Neural crest cell (in vitro differentiated cells): ENCODE data around the gene TBRG4. TPM values are rescaled to one million over a fixed set of nuclear protein-coding genes. Genes with fewer than 3 reads are reported as not detected.

Source experiments
- DNase-seq: peaks from one replicate; pipeline ENCODE4 v3.0.0; 2021; ENCODE audit warnings: low read depth, mixed read lengths, low spot score
- H3K27ac Mint-ChIP-seq: one replicate; pipeline ENCODE4 v1.8.0; 2021; ENCODE audit warnings: mild to moderate bottlenecking, mixed read lengths; ENCODE audit not compliant: unreplicated experiment
- H3K27me3 Mint-ChIP-seq: 2 replicates; pipeline ENCODE4 v1.8.0; 2021; ENCODE audit warnings: low read depth, mild to moderate bottlenecking, mixed read lengths
- H3K36me3 Mint-ChIP-seq: 2 replicates; pipeline ENCODE4 v1.8.0; 2021; ENCODE audit warnings: low read depth, mild to moderate bottlenecking, mixed read lengths
- H3K4me1 Mint-ChIP-seq: 2 replicates; pipeline ENCODE4 v1.8.0; 2021; ENCODE audit warnings: mixed read lengths
- H3K4me3 Mint-ChIP-seq: one replicate; pipeline ENCODE4 v1.8.0; 2021; ENCODE audit warnings: mild to moderate bottlenecking, mixed read lengths
- H3K9me3 Mint-ChIP-seq: 2 replicates; pipeline ENCODE4 v1.8.0; 2021; ENCODE audit warnings: mixed read lengths
- total RNA-seq: library from RNA; stranded (reverse); gene quantifications from 2 replicates; pipeline ENCODE4 v1.2.1, GENCODE V29; 2021
- TF ChIP-seq, protein P1 (sequence below): fragments of 200-600 bp; sonication (generic); conservative IDR thresholded peaks from 2 replicates; pipeline ENCODE4 v1.5.0; 2021; ENCODE audit warnings: antibody characterized with exemption, mild to moderate bottlenecking

Gene TBRG4
- total RNA-seq, 1 donor from 2014 or later = 104 TPM

DNA sequence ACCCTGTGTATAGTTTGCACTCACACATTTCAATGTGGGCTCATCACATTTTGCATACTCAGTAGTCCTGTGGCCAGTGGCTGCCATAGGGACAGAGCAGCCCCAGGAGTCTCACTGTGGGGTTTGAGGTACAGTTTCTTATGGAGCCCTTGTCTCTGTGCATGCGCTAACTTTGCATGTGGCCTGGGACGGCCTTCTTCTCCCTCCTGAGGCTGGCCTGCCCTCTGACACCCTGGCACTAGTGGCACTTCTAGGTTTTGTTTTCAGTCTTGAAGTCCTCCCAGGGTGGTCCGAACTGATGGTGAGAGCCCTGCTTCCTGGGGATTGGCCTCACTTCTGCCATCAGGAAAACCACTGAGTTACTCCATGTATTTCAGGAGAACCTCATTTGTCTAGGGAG is 43.9 kb downstream of the TBRG4 start:
- Mint-ChIP-seq H3K4me3 (no peak overlapping the region), H3K9me3 (no peaks in the 10 kb centered on the region), H3K27me3 (no peaks in the 10 kb centered on the region), H3K36me3 (no peaks in the 10 kb centered on the region), H3K27ac (no peak overlapping the region), H3K4me1 (no peaks in the 10 kb centered on the region)
- no peak for DNase-seq
- TF ChIP-seq, protein P1, sequence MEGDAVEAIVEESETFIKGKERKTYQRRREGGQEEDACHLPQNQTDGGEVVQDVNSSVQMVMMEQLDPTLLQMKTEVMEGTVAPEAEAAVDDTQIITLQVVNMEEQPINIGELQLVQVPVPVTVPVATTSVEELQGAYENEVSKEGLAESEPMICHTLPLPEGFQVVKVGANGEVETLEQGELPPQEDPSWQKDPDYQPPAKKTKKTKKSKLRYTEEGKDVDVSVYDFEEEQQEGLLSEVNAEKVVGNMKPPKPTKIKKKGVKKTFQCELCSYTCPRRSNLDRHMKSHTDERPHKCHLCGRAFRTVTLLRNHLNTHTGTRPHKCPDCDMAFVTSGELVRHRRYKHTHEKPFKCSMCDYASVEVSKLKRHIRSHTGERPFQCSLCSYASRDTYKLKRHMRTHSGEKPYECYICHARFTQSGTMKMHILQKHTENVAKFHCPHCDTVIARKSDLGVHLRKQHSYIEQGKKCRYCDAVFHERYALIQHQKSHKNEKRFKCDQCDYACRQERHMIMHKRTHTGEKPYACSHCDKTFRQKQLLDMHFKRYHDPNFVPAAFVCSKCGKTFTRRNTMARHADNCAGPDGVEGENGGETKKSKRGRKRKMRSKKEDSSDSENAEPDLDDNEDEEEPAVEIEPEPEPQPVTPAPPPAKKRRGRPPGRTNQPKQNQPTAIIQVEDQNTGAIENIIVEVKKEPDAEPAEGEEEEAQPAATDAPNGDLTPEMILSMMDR = no peak

DNA sequence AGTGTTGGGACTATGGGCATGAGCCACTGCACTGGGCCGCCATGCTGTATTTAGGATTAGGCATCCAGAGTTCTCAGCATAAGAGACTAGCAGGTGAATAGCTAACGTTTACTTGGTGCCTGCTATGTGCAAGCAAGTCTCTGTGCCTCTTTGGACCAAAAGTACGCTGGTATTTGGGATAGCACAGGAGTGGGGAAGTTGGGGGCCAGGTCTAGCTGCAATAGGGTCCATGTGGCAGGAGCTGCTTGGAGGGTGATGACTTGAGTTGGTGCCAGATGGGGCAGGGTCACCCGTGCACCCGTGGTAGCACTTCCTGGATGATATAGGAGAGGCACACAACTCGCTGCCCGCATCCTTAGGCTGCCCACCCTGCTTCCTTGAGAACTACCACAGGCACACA is 45.1 kb downstream of the TBRG4 start:
- Mint-ChIP-seq H3K36me3 (no peaks in the 10 kb centered on the region), H3K9me3 (no peaks in the 10 kb centered on the region), H3K27me3 (no peaks in the 10 kb centered on the region), H3K4me1 (no peaks in the 10 kb centered on the region), H3K27ac (no peak overlapping the region), H3K4me3 (no peak overlapping the region)
- TF ChIP-seq, protein P1 = no peak
- DNase-seq = no peak

DNA sequence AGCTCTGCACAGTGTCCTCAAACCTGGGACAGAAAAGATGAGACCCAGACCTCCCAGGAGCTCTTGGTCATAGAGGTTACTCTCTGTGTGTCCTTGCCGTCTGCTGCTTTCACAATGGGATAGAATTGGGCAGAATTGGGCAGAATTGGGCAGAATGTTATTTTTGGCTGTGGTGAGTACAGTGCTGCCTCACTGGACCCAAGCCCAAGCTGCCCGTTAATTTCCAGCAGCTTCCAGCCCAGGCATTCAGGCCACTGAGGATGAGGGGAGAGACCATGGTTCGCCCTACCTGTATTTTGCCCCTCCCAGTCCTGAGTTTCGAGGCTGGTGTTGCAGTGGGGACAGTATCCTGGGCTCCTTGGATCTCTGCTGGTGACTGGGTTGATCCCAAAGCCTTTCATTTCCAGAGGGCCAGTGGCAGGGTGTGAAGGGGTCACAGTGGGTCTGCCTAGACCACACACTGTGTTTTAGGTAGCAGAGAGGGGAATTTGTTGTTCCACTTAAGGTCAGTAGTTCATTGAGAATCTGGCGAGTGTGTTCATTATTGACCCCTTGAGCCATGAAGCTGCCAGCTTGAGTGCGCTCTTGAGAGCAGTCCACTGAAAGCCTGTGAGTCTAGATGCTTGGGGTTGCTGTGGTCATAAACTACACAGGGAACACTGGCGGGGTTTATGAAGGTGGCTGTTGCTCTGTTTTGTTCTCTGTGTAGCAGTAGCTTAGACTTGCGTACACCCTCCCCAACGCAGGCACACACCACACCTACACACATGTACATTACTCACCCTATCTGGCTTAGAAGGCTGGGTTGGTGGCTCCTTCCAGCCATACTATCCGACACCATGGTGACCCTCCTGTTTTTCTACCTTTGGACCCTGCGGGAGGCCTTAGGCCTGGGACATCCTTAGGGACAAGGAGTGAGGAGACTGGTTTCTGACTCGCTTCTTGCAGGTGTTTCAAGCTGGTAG is 46.2 kb downstream of the TBRG4 start:
- Mint-ChIP-seq H3K4me3 (no peak overlapping the region), H3K36me3 (no peaks in the 10 kb centered on the region), H3K4me1 (no peaks in the 10 kb centered on the region), H3K27me3 (no peaks in the 10 kb centered on the region), H3K9me3 (no peaks in the 10 kb centered on the region), H3K27ac (peak overlapping the region; percentile 87)
- TF ChIP-seq, protein P1 = no peak
- no peak for DNase-seq

DNA sequence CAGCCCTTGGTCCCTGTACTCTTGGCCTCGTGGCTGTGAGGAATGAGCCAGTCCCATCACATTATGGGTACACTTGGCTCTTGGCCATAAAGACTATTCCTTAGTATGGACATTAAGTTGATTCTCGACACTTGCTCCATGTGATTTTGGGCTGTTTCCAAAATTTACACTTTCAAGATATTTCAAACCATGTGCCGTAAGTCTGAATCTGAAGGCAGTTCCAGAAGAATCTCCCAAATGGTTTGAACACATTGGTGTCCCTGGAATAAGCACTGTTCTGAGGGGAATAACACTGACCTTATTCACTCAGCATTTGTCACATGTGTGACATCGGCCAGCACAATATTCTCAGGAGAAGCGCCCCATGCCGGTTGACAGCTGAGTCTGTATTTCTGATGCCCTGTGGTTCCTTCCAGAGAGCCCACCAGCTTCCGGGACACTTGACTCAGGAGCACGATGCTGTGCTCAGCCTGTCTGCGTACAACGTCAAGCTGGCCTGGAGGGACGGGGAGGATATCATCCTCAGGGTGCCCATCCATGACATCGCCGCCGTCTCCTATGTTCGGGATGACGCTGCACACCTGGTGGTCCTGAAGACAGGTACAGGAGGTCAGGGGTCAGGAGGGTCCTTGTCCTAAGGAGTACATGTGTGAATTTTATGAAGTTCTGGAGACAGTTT is 47.3 kb downstream of the TBRG4 start:
- no peak overlapping the region for H3K27ac Mint-ChIP-seq
- H3K9me3 Mint-ChIP-seq = no peaks in the 10 kb centered on the region
- H3K27me3 Mint-ChIP-seq = no peaks in the 10 kb centered on the region
- no peaks in the 10 kb centered on the region for H3K36me3 Mint-ChIP-seq
- H3K4me1 Mint-ChIP-seq = no peaks in the 10 kb centered on the region
- TF ChIP-seq, protein P1 = no peak
- no peak overlapping the region for H3K4me3 Mint-ChIP-seq
- DNase-seq = no peak

DNA sequence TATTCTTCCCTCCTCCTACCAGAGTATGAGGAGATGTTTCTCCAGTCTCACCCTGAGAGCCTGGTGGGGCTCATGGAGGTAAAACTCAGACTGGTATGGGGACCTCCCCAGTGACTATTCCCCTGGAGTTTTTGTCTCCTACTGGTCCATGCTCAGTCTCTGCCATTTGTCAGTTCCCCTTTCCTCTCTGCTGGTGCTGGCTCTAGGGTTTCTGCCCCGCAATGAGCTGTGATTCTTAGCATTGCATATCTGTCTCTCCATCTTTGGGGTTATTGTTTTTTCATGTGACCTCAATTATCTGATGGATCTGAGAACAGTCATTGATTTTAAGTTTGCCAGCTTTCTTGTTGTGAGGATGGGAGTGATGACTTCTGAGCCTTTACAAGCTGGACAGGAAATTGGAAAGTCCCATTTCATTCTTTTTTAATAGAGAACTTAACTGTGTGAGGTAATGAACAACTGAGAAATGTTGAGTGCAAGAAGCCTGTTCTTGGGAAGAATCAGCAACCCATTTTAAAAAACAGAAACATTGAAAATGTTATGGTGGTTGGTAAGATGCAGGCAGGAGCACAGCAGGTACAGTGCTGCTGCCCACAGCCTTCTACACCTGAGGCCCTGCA is 49.6 kb downstream of the TBRG4 start:
- Mint-ChIP-seq H3K27ac (no peak overlapping the region), H3K9me3 (no peaks in the 10 kb centered on the region), H3K36me3 (no peaks in the 10 kb centered on the region), H3K27me3 (no peaks in the 10 kb centered on the region), H3K4me1 (no peaks in the 10 kb centered on the region), H3K4me3 (no peak overlapping the region)
- TF ChIP-seq, protein P1 = no peak
- DNase-seq = no peak
